ENCODE data around the gene AKR1D1.

- TF ChIP-seq USF2 (IDR thresholded peaks at IDR 0.05) (no peak), CEBPB (IDR thresholded peaks at IDR 0.05) (no peak)
These were observed 61.3 kb downstream of the AKR1D1 start for GRCh38 chr7:138137423-138138171.
